H1 (cell line): Measurements from ENCODE around the gene RAD50. TPM values are rescaled to one million over a fixed set of nuclear protein-coding genes. Genes with fewer than 3 reads are reported as not detected.

ENCODE experiments used
- ATF2 ChIP-seq: IDR thresholded peaks from 2 replicates; pipeline ENCODE4 v1.6.1; 2012; ENCODE audit warnings: low read length, inconsistent platforms
- BACH1 ChIP-seq: IDR thresholded peaks from 2 replicates; pipeline ENCODE4 v1.6.1; 2012; ENCODE audit warnings: low read length, improper control_type of control experiment
- CHD2 ChIP-seq: IDR thresholded peaks from 2 replicates; pipeline ENCODE4 v1.6.1; 2012; ENCODE audit warnings: low read length, improper control_type of control experiment
- CTBP2 ChIP-seq: IDR thresholded peaks from 2 replicates; pipeline ENCODE4 v1.7.0; 2011; ENCODE audit warnings: borderline replicate concordance, mild to moderate bottlenecking, moderate library complexity, mixed read lengths, low read length; ENCODE audit not compliant: insufficient read depth, insufficient read length
- EGR1 ChIP-seq: IDR thresholded peaks from 2 replicates; pipeline ENCODE4 v1.6.1; 2011; ENCODE audit warnings: low read depth, low read length, borderline replicate concordance
- HDAC2 ChIP-seq, 2 experiments: fragments of 300-600 bp in 1 of 2; sonication (generic) in 1 of 2; IDR thresholded peaks; 2 replicates each; pipeline ENCODE4 v1.6.1; 2011 to 2012; ENCODE audit warnings: low read depth in 2 of 2, low read length in 2 of 2, mild to moderate bottlenecking in 2 of 2, moderate library complexity in 2 of 2, borderline replicate concordance in 1 of 2, inconsistent platforms in 1 of 2
- JUND ChIP-seq: IDR thresholded peaks from 2 replicates; pipeline ENCODE4 v1.6.1; 2011; ENCODE audit warnings: mild to moderate bottlenecking, improper control_type of control experiment, low read length
- KDM5A ChIP-seq: fragments of 200-600 bp; IDR thresholded peaks from 2 replicates; pipeline ENCODE4 v1.7.1; 2012; ENCODE audit warnings: mild to moderate bottlenecking, low read length, inconsistent platforms, mixed read lengths
- MAFK ChIP-seq: IDR thresholded peaks from 2 replicates; pipeline ENCODE4 v1.6.1; 2012; ENCODE audit warnings: low read depth, mild to moderate bottlenecking, improper control_type of control experiment, low read length
- NRF1 ChIP-seq: IDR thresholded peaks from 2 replicates; pipeline ENCODE4 v1.6.1; 2011; ENCODE audit warnings: mild to moderate bottlenecking, low read depth, low read length, improper control_type of control experiment
- PHF8 ChIP-seq: fragments of 200-600 bp; sonication (generic); conservative IDR thresholded peaks from 2 replicates; pipeline ENCODE4 v1.7.1; 2012; ENCODE audit warnings: low read depth, mild to moderate bottlenecking, inconsistent platforms, low read length, moderate library complexity
- POLR2A ChIP-seq, 2 experiments: IDR thresholded peaks; 1 replicate in 1 of 2; 2 replicates in 1 of 2; pipeline ENCODE4 v1.6.1; 2011; ENCODE audit warnings: low read depth in 2 of 2, low read length in 2 of 2, mild to moderate bottlenecking in 2 of 2; ENCODE audit errors: control extremely low read depth in 1 of 2
- POU5F1 ChIP-seq: IDR thresholded peaks from 2 replicates; pipeline ENCODE4 v1.6.1; 2011; ENCODE audit warnings: low read depth, mild to moderate bottlenecking, low read length, moderate library complexity
- RBBP5 ChIP-seq: IDR thresholded peaks from 2 replicates; pipeline ENCODE4 v1.7.1; 2012; ENCODE audit warnings: low read depth, mild to moderate bottlenecking, inconsistent platforms, low read length, moderate library complexity, borderline replicate concordance
- RFX5 ChIP-seq: IDR thresholded peaks from 2 replicates; pipeline ENCODE4 v1.6.1; 2011; ENCODE audit warnings: low read depth, low read length, improper control_type of control experiment, borderline replicate concordance
- RXRA ChIP-seq: IDR thresholded peaks from 2 replicates; pipeline ENCODE4 v1.6.1; 2011; ENCODE audit warnings: low read depth, mild to moderate bottlenecking, low read length, moderate library complexity; ENCODE audit not compliant: insufficient read depth
- SIX5 ChIP-seq: IDR thresholded peaks from 2 replicates; pipeline ENCODE4 v1.6.1; 2011; ENCODE audit warnings: mild to moderate bottlenecking, low read depth, low read length
- SP2 ChIP-seq: IDR thresholded peaks from 2 replicates; pipeline ENCODE4 v1.6.1; 2012; ENCODE audit warnings: mild to moderate bottlenecking, low read length, inconsistent platforms
- SP4 ChIP-seq: IDR thresholded peaks from 2 replicates; pipeline ENCODE4 v1.6.1; 2012; ENCODE audit warnings: low read length, inconsistent platforms
- SUZ12 ChIP-seq: fragments of 200-600 bp; sonication (generic); IDR thresholded peaks from 2 replicates; pipeline ENCODE4 v1.6.1; 2012; ENCODE audit warnings: mild to moderate bottlenecking, inconsistent platforms, low read length, moderate library complexity, mixed read lengths
- TAF1 ChIP-seq: IDR thresholded peaks from 2 replicates; pipeline ENCODE4 v1.6.1; 2011; ENCODE audit warnings: mild to moderate bottlenecking, low read depth, low read length
- TCF12 ChIP-seq: IDR thresholded peaks from 2 replicates; pipeline ENCODE4 v1.6.1; 2011; ENCODE audit warnings: low read depth, mild to moderate bottlenecking, low read length
- polyA plus RNA-seq, 7 experiments: library from polyadenylated mRNA; depleted of rRNA in 3 of 7; stranded (reverse) in 5 of 7; unstranded in 2 of 7; fragments of >200 nt in 5 of 7; fragments of 200-250 nt in 2 of 7; gene quantifications; 1 replicate in 5 of 7; 2 replicates in 1 of 7; 4 replicates in 1 of 7; pipeline versions ENCODE4 v1.2.1 to v1.2.3, GENCODE V29; 2011 to 2013; ENCODE audit warnings: missing spikeins in 2 of 7, mixed read lengths in 2 of 7
- total RNA-seq: library from RNA; stranded (reverse); fragmentation: NEBNext Ultra II Directional; extraction: Animal tissue kit (Norgen Biotek cat#: 25700); gene quantifications from 2 replicates; pipeline ENCODE4 v1.2.1, GENCODE V29; 2021

RAD50 gene
- total and polyA plus RNA-seq, 2 of the 8 experiments (the other 6 are each of a cell fraction or from before 2014, with no cell fraction given): 10.1 to 39.4 TPM

GRCh38 chr5:132655821-132656773 lies 99.3 kb downstream of the RAD50 start (continued):
- no peak for TF ChIP-seq RXRA
- TF ChIP-seq TCF12: no peak
- TF ChIP-seq JUND: no peak
- TF ChIP-seq BACH1: peak; percentile 13; the same call in 1 of the 2 replicates
- peak; percentile 75; the same call in 1 of the 2 replicates for TF ChIP-seq SUZ12
- TF ChIP-seq PHF8: 0 out of 2 replicates have a peak, but pooled peaks have one; percentile 28
- no peak for TF ChIP-seq POU5F1
- no peak for TF ChIP-seq TAF1
- TF ChIP-seq CHD2: no peak
- TF ChIP-seq SP4: no peak
- no peak for TF ChIP-seq CTBP2
- TF ChIP-seq SIX5: no peak
- TF ChIP-seq RFX5: no peak
- 0 out of 2 replicates have a peak, but pooled peaks have one; percentile 28 for TF ChIP-seq EGR1
- TF ChIP-seq MAFK: no peak
- 0 out of 4 replicates have a peak, but pooled peaks of 1 of the 2 experiments have one; percentile 26 for TF ChIP-seq HDAC2 (IDR thresholded peaks at IDR 0.05; ENCODE audit: borderline replicate concordance in 1 of 2, low read depth in 2 of 2, low read length in 2 of 2)
- no peak for TF ChIP-seq KDM5A
- TF ChIP-seq POLR2A (IDR thresholded peaks at IDR 0.05; ENCODE audit: control extremely low read depth in 1 of 2, low read depth in 2 of 2, low read length in 2 of 2): no peak
- no peak for TF ChIP-seq SP2
- peak; percentile 65; the same call in 1 of the 2 replicates for TF ChIP-seq RBBP5
- no peak for TF ChIP-seq ATF2
- no peak for TF ChIP-seq NRF1
